Measurements from ENCODE around the gene SH3RF2. TPM values are rescaled to one million over a fixed set of nuclear protein-coding genes. Genes with fewer than 3 reads are reported as not detected.
"Not testable (repeated sequence)": the region's sequence is repeated elsewhere in the genome, so short reads cannot be mapped to it uniquely, and the experiment has no call there.

SH3RF2 gene
- total RNA-seq (2014; rRNA removed; shearing (Covaris generic)) = 6.8 and 7.9 TPM in 2 replicates

GRCh38 chr5:145936401-145937131, at the start of gene SH3RF2:
Gene SH3RF2 (plus strand): TSS chr5:145936578. CDS start chr5:145937929, 1,351 bp downstream.
- peak; percentile 82 for DNase-seq (ENCODE audit: low read depth)

- no peak for DNase-seq (ENCODE audit: low read depth)
Observed at GRCh38 chr5:145887217-145887616, 49.2 kb upstream of the SH3RF2 start.

- DNase-seq (ENCODE audit: low read depth) = peak; percentile 63
Observed at GRCh38 chr5:145887976-145888574, 48.3 kb upstream of the SH3RF2 start.

DNA sequence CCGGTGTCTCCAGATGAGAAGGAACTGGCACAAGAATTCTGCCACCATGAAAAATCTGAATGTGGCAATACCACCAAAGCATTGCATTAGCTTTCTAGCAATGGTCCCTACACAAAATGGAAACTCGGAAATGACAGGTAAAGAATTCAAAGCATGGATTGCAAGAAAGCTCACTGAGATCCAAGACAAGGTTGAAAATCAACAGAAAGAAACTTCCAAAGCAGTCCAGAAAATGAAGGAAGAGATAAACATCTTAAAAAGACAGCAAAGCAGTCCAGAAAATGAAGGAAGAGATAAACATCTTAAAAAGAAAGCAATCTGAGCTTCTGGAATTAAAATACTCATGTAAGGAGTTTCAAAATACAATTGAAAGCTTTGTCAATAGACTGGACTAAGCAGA, 46.8 kb upstream of the SH3RF2 start:
- no peak for DNase-seq (ENCODE audit: low read depth)

DNA sequence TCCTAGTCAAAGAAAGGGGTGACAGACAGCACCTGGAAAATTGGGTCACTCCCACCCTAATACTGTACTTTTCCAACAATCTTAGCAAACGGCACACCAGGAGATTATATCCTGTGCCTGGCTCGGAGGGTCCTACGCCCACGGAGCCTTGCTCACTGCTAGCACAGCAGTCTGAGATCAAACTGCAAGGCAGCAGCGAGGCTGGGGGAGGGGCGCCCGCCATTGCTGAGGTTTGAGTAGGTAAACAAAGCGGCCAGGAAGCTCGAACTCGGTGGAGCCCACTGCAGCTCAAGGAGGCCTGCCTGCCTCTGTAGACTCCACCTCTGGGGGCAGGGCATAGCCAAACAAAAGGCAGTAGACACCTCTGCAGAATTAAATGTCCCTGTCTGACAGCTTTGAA, 45.0 kb upstream of the SH3RF2 start:
- DNase-seq (ENCODE audit: low read depth) = not testable (repeated sequence)

- no peak for DNase-seq (ENCODE audit: low read depth)
Observed at GRCh38 chr5:145898171-145898570, 38.2 kb upstream of the SH3RF2 start.

- DNase-seq (ENCODE audit: low read depth) = no peak
Observed at GRCh38 chr5:145902421-145902820, 34.0 kb upstream of the SH3RF2 start.

DNA sequence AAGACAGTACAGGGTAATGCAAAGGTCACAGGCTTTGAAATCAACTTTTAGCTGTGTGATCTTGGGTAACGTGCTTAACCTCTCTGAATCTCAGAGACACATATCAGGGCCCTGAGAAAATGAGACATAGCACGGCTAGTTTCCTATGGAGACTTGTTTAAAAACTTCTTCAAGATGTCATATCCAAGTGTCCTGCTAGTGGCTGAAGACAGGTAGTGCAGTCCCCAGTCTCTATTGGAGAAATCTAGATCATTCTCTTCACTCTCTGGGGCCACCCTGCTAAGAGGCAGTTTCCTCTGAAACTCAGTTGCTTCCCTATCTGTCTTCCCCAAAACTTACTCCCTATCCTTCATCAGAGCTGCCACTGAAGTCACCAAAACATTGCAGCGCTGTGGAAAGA, 33.3 kb upstream of the SH3RF2 start:
- no peak for DNase-seq (ENCODE audit: low read depth)

DNA sequence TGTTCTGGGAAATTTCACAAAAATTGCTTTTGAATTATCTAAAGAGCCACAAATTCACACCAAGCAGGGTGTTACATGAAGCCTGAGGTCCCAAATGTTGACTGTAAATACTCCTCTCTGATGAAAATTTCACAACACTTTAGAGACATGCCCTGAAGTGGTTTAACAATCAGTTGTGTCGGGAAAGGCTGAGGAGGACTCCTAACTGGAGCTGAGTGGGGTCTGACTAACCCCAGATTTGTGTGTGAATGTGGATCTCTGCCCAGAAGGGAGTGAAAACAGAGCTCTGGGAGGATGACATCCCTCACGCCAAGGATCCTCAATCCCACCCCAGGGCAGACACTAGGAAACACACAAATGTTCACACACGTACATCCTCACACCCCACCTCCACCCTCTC, 32.5 kb upstream of the SH3RF2 start:
- DNase-seq (ENCODE audit: low read depth) = peak; percentile 76

DNA sequence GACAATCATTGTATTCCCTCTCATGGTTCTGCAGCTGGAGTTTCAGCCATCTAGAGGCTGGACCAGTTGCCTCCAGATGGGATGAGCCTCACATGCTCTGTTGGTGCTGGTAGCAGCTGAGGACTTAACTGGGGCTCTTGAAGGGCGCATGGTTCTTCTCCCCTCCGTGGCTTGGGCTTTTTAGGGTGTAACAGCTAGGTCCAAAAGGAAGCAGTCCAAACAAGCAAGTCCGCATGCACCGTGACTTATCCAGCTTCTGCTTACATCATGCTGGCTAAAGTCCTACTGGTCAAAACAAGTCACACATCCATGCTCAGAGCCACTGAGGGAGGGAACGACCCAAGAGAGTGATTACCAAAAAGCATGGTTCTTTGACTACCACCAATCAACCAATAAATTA, 31.6 kb upstream of the SH3RF2 start:
- DNase-seq (ENCODE audit: low read depth) = no peak

DNA sequence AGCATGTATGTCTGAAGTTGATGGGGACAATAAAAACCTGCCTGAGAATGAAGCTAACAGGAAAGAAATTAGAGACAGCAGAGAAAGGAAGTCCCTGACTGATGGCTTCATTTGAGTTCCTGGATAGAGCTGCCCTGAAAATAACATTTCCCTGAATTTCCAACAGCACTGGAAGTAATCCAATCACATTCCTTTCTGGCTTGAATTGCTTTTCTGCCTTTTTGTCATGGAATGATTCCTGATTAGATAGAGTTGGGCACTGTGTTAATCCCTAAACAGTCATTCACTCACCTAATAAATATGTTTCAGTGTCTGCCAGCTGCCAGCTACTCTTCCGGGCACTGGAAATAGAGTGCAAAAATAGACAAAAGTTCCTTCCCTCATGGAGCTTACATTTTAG, 30.0 kb upstream of the SH3RF2 start:
- DNase-seq (ENCODE audit: low read depth) = no peak

DNA sequence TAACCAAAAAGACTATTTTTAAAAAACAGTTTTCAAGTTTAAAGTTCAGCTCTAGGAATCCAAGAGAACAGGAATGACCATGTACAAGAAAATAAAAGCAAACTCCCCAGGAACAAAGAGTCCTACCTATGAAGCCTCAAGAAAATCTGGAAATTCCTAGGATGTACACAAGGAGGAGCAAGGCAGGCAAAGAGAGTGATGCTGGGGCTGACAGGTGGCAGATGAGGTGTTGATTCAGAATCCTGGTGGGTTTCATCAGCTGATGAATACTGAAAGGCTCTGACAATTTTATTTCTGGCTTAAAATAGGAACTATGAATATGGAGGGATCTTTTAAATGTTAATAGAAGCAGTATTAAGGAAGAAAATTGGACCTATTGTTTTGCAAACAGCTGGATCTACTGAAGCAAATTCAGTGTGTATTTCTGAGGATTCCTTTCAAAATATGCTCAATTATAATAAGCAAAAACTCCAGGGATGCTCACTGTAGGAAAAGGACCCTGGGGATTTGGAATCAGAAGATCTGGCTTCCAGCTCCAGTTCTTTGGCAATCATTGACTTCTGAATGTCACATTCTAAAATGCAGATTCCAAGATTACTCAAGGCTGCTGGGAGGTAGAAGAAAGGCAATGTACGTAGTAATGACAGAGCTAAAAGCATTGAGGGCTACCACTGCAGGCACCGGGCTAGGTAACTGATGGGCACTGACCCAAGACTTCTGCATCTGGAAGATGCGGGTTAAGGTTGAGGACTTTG, 28.0 kb upstream of the SH3RF2 start:
- no peak for DNase-seq (ENCODE audit: low read depth)

DNA sequence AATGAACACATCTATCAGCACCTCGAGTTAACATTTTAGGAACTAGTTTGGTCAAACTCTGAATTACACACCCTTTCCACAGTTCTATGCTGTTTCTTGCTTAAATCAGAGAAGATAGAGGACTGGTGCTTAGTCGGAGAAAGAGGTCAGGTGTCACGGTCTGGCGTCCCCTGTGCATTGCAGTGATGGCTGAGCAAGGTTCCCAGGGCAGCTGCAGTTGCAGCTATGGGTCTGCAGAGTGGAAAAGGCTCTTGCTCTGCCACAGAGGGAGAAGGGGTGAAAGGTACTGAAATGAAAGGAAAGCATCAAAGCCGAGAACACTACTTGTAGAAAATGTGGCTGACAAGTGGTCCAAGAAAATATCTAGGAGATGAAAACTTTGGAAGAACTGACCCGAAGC, 25.2 kb upstream of the SH3RF2 start:
- DNase-seq (ENCODE audit: low read depth) = no peak

GRCh38 chr5:145912019-145912418, 24.4 kb upstream of the SH3RF2 start:
- no peak for DNase-seq (ENCODE audit: low read depth)

DNA sequence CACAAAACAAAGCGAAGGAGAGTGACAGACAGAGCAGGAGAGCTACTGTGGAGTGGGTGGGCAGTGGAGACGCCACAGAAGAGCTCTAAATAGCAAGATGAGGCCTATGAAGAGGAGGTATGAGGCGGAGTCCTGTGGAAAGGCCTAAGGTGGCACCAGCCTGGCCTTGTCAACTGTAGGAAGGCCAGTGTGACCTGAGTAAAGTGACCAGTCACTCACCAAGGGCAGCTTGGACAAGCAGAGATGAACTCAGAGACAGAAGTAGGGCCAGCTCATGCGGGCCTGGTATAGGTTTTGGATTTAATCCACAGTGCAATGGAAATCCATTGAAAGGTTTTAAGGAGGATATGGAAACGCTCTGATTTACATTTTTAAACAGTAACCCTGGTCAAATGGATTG, 23.8 kb upstream of the SH3RF2 start:
- no peak for DNase-seq (ENCODE audit: low read depth)

- no peak for DNase-seq (ENCODE audit: low read depth)
Observed at GRCh38 chr5:145913701-145914100, 22.7 kb upstream of the SH3RF2 start.

DNA sequence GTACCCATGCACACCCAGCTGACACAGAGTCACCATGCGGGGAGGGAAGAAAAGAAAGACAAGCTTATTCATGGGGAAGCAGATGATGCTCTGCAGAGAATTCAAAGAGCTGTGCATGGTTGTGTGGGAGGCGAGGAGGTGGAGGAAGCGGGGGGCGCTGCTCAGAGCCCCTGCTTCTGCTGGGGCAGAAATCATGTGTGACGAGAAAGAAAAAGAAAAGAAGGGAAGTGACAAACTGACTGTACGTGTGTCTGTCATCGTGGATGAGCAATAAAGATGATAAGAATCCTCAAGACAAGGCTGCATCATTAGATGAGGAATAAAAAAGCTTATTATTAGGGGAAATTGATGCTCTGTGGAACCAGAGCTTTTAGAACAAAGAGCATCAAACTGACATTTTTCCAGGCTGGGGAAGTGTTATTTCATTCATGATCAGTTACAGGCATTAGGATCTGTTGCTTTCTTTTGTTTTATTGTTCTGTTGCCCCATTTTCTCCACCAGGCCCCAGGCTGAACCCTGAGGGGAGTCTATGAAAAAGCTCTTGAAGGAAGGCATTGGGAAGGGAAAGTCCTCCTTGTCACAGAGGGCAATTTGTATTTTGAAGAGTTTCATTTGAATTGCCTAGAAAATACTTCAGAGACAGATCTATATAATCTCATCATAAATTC, 20.3 kb upstream of the SH3RF2 start:
- no peak for DNase-seq (ENCODE audit: low read depth)

DNA sequence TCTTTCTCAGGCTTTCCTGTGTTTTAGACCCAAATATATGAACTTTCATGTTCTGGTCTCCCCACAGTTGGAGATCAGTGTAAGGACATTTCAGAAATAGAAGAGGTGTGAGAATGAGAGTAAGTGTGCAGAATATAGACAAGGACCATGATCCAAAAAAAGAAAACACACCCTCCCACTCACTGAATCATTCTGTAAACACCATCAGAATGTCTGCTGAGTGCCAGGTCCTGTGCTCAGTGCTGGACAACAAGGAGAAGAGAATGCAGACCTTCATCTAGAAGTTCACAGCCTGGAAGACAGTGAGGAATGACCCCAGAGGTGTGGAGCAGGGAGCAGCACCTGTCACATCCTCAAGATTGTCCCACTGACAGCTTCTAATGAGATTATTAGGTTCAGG, 19.1 kb upstream of the SH3RF2 start:
- no peak for DNase-seq (ENCODE audit: low read depth)

DNA sequence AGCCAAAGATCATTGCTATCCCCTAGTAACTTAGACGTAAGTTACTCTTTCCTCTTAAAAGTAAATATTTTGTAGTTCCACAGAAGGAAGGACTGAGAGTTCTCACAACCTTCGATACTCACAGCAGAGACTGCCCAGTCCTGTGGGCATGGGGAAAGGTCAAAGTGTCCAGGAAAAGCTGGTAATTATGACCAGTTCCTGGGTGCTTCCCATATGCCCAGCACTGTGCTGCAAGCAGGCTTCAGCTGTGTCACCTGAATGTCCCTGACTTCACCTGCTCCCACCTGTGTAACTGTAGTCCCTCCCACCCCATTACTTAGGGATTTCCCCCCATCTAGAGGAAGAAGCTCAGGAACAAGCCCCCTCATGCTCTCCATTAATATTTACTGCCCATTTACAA, 18.0 kb upstream of the SH3RF2 start:
- DNase-seq (ENCODE audit: low read depth) = no peak

- DNase-seq (ENCODE audit: low read depth) = no peak
Observed at GRCh38 chr5:145919413-145919812, 17.0 kb upstream of the SH3RF2 start.

GRCh38 chr5:145920542-145921210, 15.7 kb upstream of the SH3RF2 start:
- no peak for DNase-seq (ENCODE audit: low read depth)

DNA sequence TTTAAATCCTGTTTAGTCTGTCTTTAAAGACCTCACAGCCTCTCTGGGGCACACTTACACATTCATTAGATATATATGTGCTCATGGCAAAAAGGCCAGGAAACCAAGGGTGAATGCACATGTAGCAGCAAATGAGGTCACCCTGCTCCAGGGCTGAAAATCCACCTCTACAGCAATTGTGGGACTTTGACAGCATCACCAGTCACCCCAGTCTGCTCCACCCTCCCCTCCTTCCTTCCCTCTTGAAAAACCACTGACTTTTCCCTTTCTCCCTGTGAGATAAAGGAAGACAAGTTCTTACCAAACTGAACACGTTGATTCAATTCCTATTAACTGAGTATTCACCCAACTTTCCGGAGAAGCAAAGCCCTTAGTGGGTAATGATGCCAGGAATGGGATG, 15.2 kb upstream of the SH3RF2 start:
- DNase-seq (ENCODE audit: low read depth) = peak; percentile 73
